K562 (cell line): ENCODE results near the gene SNRPB. TPM values are rescaled to one million over a fixed set of nuclear protein-coding genes. Genes with fewer than 3 reads are reported as not detected.

Experiments
- BCOR ChIP-seq: fragments of 450-650 bp; IDR thresholded peaks from 2 replicates; pipeline ENCODE4 v1.6.1; 2016
- HNRNPH1 ChIP-seq: fragments of 200-400 bp; formaldehyde crosslinking; optimal IDR thresholded peaks from 2 replicates; pipeline ENCODE3; 2017; ENCODE audit warnings: low read depth, mild to moderate bottlenecking, low read length, moderate library complexity
- MCM2 ChIP-seq: fragments of 450-650 bp; IDR thresholded peaks from 2 replicates; pipeline ENCODE4 v1.6.1; 2017; ENCODE audit warnings: low read depth, mild to moderate bottlenecking
- MYBL2 ChIP-seq, 2 experiments: fragments of 450-650 bp in 1 of 2; sonication (generic) in 1 of 2; formaldehyde crosslinking in 1 of 2; IDR thresholded peaks; 2 replicates each; pipeline versions ENCODE4 v1.6.1 to v1.8.1; 2017 to 2022; ENCODE audit warnings: borderline replicate concordance in 1 of 2, inconsistent platforms in 1 of 2, low read depth in 1 of 2, mild to moderate bottlenecking in 1 of 2, missing genetic modification reagents in 1 of 2, moderate library complexity in 1 of 2
- NCOR1 ChIP-seq: fragments of 450-650 bp; IDR thresholded peaks from 2 replicates; pipeline ENCODE4 v1.6.1; 2016; ENCODE audit warnings: mild to moderate bottlenecking, moderate library complexity
- PHTF2 ChIP-seq: fragments of 250-450 bp; sonication (Bioruptor Pico); IDR thresholded peaks from 2 replicates; pipeline ENCODE4 v1.5.0; 2021; ENCODE audit warnings: mild to moderate bottlenecking
- SUPT5H ChIP-seq: fragments of 450-650 bp; IDR thresholded peaks from 2 replicates; pipeline ENCODE4 v1.6.1; 2016
- TCF3 ChIP-seq: sonication (generic); formaldehyde crosslinking; IDR thresholded peaks from 2 replicates; pipeline ENCODE4 v1.4.0; 2020; ENCODE audit warnings: mild to moderate bottlenecking, missing genetic modification reagents
- ZBTB40 ChIP-seq, 2 experiments: fragments of 450-650 bp in 1 of 2; sonication (generic) in 1 of 2; formaldehyde crosslinking in 1 of 2; IDR thresholded peaks; 2 replicates each; pipeline versions ENCODE4 v1.7.1 to v1.9.0; 2016 to 2022; ENCODE audit warnings: inconsistent platforms in 1 of 2, mild to moderate bottlenecking in 1 of 2, missing genetic modification reagents in 1 of 2
- ZNF212 ChIP-seq: fragments of 450-650 bp; formaldehyde crosslinking; IDR thresholded peaks from 2 replicates; pipeline ENCODE4 v1.4.0; 2020; ENCODE audit warnings: mild to moderate bottlenecking
- ZNF3 ChIP-seq: fragments of 250-450 bp; sonication (Bioruptor Pico); IDR thresholded peaks from 2 replicates; pipeline ENCODE4 v1.5.0; 2021; ENCODE audit warnings: mild to moderate bottlenecking, moderate library complexity
- polyA plus RNA-seq, 8 experiments: library from polyadenylated mRNA; depleted of rRNA in 4 of 8; stranded (reverse) in 5 of 8; unstranded in 3 of 8; fragments of >200 nt; fragmentation: Nextera tagmentation in 2 of 8; fragmentation: Illumina TruSeq in 1 of 8; extraction: Ambion mirVana in 2 of 8; extraction: Trizol in 1 of 8; gene quantifications; 2 replicates each; pipeline versions ENCODE4 v1.2.1 to v1.2.3, GENCODE V29; 2011 to 2014; ENCODE audit warnings: inconsistent platforms in 1 of 8, missing spikeins in 1 of 8
- total RNA-seq, 7 experiments: library from RNA; depleted of rRNA in 6 of 7; stranded (reverse); fragments of >200 nt in 6 of 7; fragmentation: Illumina TruSeq in 2 of 7; extraction: Trizol in 2 of 7; gene quantifications; 2 replicates each; pipeline versions ENCODE4 v1.2.1 to v1.2.3, GENCODE V29; 2011 to 2021; ENCODE audit warnings: low replicate concordance in 1 of 7
- TF ChIP-seq, protein P1 (sequence below): IDR thresholded peaks from 3 replicates; pipeline ENCODE4 v1.6.1; 2011; ENCODE audit warnings: borderline replicate concordance, mild to moderate bottlenecking; ENCODE audit not compliant: insufficient read length, insufficient read depth
- TF ChIP-seq, protein P2 (sequence below), 2 experiments: fragments of 200-800 bp in 1 of 2; sonication (Bioruptor generic) in 1 of 2; sonication (generic) in 1 of 2; formaldehyde crosslinking in 1 of 2; IDR thresholded peaks in 1 of 2; conservative IDR thresholded peaks in 1 of 2; 2 replicates each; pipeline versions ENCODE4 v1.5.0 to v1.6.1; 2016 to 2020; ENCODE audit warnings: missing compliant biosample characterization in 1 of 2, missing genetic modification characterization in 1 of 2, missing genetic modification reagents in 1 of 2
- TF ChIP-seq, protein P3 (sequence below): fragments of 450-650 bp; IDR thresholded peaks from 2 replicates; pipeline ENCODE4 v1.6.1; 2016; ENCODE audit warnings: low read depth, mild to moderate bottlenecking, moderate library complexity

The SNRPB gene
- total and polyA plus RNA-seq, 9 of the 15 experiments (the other 6 are each of a cell fraction or from before 2014, with no cell fraction given): 13.1 to 615 (median 266) TPM

GRCh38 chr20:2470423-2471193 lies at the start of gene SNRPB (continued):
- peak; percentile 100 for TF ChIP-seq ZBTB40 (IDR thresholded peaks at IDR 0.05)
- no peak for TF ChIP-seq ZBTB40 (CRISPR knock-in tag; IDR thresholded peaks at IDR 0.05)
- TF ChIP-seq, protein P1, sequence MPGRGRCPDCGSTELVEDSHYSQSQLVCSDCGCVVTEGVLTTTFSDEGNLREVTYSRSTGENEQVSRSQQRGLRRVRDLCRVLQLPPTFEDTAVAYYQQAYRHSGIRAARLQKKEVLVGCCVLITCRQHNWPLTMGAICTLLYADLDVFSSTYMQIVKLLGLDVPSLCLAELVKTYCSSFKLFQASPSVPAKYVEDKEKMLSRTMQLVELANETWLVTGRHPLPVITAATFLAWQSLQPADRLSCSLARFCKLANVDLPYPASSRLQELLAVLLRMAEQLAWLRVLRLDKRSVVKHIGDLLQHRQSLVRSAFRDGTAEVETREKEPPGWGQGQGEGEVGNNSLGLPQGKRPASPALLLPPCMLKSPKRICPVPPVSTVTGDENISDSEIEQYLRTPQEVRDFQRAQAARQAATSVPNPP: no peak
- TF ChIP-seq MYBL2 (IDR thresholded peaks at IDR 0.05; ENCODE audit: low read depth): 0 out of 2 replicates have a peak, but pooled peaks have one; percentile 12
- no peak for TF ChIP-seq MYBL2 (CRISPR knock-in tag; IDR thresholded peaks at IDR 0.05; ENCODE audit: borderline replicate concordance)
- no peak for TF ChIP-seq BCOR
- peak; percentile 39 for TF ChIP-seq TCF3
- TF ChIP-seq, protein P2, sequence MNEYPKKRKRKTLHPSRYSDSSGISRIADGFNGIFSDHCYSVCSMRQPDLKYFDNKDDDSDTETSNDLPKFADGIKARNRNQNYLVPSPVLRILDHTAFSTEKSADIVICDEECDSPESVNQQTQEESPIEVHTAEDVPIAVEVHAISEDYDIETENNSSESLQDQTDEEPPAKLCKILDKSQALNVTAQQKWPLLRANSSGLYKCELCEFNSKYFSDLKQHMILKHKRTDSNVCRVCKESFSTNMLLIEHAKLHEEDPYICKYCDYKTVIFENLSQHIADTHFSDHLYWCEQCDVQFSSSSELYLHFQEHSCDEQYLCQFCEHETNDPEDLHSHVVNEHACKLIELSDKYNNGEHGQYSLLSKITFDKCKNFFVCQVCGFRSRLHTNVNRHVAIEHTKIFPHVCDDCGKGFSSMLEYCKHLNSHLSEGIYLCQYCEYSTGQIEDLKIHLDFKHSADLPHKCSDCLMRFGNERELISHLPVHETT (CRISPR knock-in tag; conservative IDR thresholded peaks at IDR 0.05 in 1 of 2, IDR thresholded peaks at IDR 0.05 in 1 of 2): peak in 1 of 2 experiments; percentile 73; a peak in 2 of 4 replicates
- TF ChIP-seq PHTF2: no peak
- no peak for TF ChIP-seq ZNF3
- TF ChIP-seq, protein P3, sequence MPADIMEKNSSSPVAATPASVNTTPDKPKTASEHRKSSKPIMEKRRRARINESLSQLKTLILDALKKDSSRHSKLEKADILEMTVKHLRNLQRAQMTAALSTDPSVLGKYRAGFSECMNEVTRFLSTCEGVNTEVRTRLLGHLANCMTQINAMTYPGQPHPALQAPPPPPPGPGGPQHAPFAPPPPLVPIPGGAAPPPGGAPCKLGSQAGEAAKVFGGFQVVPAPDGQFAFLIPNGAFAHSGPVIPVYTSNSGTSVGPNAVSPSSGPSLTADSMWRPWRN: no peak
- peak; percentile 96 for TF ChIP-seq SUPT5H
- TF ChIP-seq MCM2: no peak
- no peak for TF ChIP-seq HNRNPH1
- peak; percentile 36; the same call in 1 of the 2 replicates for TF ChIP-seq NCOR1
- TF ChIP-seq ZNF212 (CRISPR knock-in tag): no peak
